GM12874 (cell line): ENCODE results near the gene SURF1.

Source experiments
- TF ChIP-seq, protein P1 (sequence below): IDR thresholded peaks from 2 replicates; pipeline ENCODE4 v1.5.1; 2011; ENCODE audit warnings: low read depth, mild to moderate bottlenecking, control low read depth, low read length, moderate library complexity; ENCODE audit not compliant: insufficient read depth

Gene SURF1

GRCh38 chr9:133400292-133400691 lies 44.0 kb upstream of the SURF1 start:
- TF ChIP-seq, protein P1, sequence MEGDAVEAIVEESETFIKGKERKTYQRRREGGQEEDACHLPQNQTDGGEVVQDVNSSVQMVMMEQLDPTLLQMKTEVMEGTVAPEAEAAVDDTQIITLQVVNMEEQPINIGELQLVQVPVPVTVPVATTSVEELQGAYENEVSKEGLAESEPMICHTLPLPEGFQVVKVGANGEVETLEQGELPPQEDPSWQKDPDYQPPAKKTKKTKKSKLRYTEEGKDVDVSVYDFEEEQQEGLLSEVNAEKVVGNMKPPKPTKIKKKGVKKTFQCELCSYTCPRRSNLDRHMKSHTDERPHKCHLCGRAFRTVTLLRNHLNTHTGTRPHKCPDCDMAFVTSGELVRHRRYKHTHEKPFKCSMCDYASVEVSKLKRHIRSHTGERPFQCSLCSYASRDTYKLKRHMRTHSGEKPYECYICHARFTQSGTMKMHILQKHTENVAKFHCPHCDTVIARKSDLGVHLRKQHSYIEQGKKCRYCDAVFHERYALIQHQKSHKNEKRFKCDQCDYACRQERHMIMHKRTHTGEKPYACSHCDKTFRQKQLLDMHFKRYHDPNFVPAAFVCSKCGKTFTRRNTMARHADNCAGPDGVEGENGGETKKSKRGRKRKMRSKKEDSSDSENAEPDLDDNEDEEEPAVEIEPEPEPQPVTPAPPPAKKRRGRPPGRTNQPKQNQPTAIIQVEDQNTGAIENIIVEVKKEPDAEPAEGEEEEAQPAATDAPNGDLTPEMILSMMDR: no peak

DNA sequence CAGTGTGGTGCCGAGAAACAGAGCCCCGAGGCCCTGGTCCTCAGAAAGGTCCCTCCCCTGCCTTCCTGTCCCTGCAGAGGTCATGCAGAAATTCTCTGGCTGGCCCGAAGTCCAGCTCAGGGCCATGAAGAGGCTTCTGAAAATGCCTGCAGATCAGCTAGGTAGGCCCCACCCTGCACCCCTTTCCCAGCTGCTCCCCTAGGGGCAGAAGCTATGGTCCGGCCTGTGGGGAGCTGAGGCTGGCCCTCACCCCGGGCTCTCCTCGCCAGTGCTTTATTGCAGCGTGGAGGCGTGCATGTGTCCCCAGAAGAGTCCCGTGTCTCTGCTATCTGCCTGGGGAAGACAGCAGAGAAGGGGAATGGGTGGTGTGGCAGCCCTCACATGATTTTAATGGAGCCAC lies 41.6 kb upstream of the SURF1 start:
- TF ChIP-seq, protein P1: no peak

DNA sequence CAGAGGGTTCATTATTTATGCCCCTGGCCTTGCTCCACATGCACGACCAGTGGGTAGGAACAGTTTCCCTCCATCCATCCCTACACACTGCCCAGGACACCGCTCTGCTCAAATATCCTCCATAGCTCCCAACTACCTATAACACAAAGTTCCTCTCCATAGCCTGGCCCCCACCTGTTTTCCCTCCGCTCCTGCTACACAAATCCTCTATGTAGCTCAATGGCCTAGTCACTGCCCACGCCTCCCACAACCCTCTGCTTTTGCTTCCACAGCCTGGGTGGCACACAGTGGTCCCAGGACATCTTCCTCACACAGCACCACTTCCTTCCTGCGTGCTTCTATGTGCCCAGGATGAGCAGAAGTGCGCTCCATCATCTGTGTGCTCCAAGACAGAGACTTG lies 41.1 kb upstream of the SURF1 start:
- TF ChIP-seq, protein P1: no peak

DNA sequence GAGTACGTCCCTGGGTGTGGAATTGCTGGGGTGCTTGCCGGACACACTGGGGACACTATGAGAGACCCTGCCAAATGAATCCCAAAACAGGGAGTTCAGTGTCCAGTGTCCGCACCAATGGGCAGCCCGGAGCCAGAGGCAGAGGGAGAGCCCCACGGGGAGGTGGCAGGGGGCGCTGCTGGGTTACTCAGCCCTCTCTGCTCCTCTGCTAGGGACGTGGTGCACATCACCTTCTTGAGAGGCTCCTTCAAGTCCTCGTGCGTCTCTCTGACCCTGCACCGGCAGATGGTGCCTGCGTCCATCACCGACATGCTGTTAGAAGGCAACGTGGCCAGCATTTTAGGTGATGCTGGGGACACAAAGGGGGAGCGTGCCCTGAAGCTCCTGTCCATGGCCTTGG lies 40.7 kb upstream of the SURF1 start:
- TF ChIP-seq, protein P1: peak; percentile 34; the same call in 1 of the 2 replicates

DNA sequence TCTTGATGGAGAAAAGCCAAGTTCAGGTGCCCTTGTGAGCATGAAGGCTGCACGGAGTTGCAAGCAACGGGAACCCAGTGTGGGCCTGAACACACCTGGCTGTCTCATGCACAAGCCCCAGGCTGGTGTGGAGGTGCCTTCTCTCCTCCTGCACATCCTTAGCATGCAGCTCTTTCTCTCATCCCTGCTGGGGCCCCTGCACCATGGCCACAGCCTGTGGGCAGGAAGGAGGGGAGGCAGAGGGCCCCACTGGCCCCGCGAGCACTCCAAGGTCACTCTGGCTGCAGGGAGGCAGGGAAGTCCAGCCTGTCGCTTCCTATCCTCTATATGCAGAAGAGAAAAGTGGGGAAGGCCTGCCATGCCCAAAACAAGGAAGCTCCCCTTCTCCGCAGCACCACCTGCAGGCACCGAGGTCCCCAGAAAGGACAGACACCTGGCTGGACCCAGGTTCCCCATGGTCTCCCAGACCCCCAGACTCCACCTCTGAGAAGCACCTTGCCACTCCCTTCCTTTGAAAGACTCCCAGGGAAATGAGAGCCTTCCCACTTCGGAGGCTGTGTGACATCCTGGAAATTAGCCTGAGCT lies 38.5 kb upstream of the SURF1 start:
- TF ChIP-seq, protein P1: no peak

DNA sequence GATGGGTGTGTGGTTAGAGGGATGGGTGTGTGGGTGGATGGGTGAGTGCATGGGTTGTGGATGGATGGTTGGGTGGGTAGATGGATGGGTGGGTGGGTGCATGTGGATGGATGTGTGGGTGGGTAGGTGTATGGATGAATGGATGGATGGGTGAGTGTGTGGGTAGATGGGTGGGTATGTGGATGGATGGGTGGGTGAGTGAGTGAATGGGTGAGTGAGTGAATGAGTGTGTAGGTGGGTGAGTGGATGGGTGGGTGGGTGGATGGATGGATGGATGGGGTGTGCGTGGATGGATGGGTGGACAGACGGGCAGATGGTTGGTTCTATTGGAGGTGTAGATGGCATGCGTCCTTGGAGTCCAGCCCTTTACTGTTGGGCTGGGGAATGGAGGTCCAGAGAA lies 37.1 kb upstream of the SURF1 start:
- TF ChIP-seq, protein P1: no peak

DNA sequence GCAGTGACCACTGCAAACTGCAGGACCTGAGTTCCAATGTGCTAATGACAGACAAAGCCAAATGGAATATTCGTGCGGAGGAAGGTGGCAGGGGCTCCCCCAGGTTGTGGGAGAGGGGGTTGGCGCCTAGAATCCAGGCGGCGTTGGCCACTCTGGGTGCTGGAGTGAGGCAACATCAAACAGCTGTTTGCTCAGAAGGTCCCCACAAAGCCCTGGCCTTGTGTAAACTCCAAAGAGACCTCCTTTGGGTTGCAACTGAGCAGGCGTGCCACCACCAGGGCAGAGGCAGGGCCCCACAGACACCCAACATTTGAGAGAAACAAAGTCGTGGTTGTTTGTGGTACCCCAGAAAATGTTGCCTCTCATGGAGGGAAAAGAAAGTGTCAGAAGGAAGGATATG lies 34.4 kb upstream of the SURF1 start:
- TF ChIP-seq, protein P1: no peak

GRCh38 chr9:133389562-133389961 lies 33.3 kb upstream of the SURF1 start:
- TF ChIP-seq, protein P1: no peak
